Mesothelial cell of epicardium (in vitro differentiated cells): ENCODE results near the gene ADAMTS16. TPM values are rescaled to one million over a fixed set of nuclear protein-coding genes. Genes with fewer than 3 reads are reported as not detected.

Experiments used
- DNase-seq, 2 experiments: peaks; one replicate each; pipeline ENCODE4 v3.0.0; 2021; ENCODE audit warnings: low spot score in 2 of 2; ENCODE audit not compliant: unreplicated experiment in 2 of 2
- H3K27ac Mint-ChIP-seq: 2 replicates; pipeline ENCODE4 v1.8.0; 2021; ENCODE audit warnings: mixed read lengths
- H3K27me3 Mint-ChIP-seq: 2 replicates; pipeline ENCODE4 v1.8.0; 2021; ENCODE audit warnings: low read depth, mixed read lengths
- H3K36me3 Mint-ChIP-seq: 2 replicates; pipeline ENCODE4 v1.8.0; 2021; ENCODE audit warnings: mixed read lengths
- H3K4me1 Mint-ChIP-seq: 2 replicates; pipeline ENCODE4 v1.8.0; 2021; ENCODE audit warnings: mixed read lengths
- H3K4me3 Mint-ChIP-seq: 2 replicates; pipeline ENCODE4 v1.8.0; 2021; ENCODE audit warnings: mild to moderate bottlenecking, moderate library complexity, mixed read lengths
- H3K9me3 Mint-ChIP-seq: 2 replicates; pipeline ENCODE4 v1.8.0; 2021; ENCODE audit warnings: mixed read lengths
- total RNA-seq: library from RNA; stranded (reverse); gene quantifications from 3 replicates; pipeline ENCODE4 v1.2.1, GENCODE V29; 2021
- TF ChIP-seq, protein P1 (sequence below): fragments of 200-600 bp; sonication (generic); IDR thresholded peaks from one replicate; pipeline ENCODE4 v1.5.0; 2021; ENCODE audit warnings: antibody characterized with exemption; ENCODE audit not compliant: unreplicated experiment

Gene ADAMTS16
- total RNA-seq, 1 donor from 2014 or later, result 24.3 TPM

- Mint-ChIP-seq H3K27ac (peak overlapping the region; percentile 4), H3K36me3 (peaks cover 2% of the 10 kb centered on the region), H3K27me3 (no peaks in the 10 kb centered on the region), H3K4me1 (peaks cover 43% of the 10 kb centered on the region), H3K9me3 (no peaks in the 10 kb centered on the region), H3K4me3 (no peak overlapping the region)
- TF ChIP-seq, protein P1, sequence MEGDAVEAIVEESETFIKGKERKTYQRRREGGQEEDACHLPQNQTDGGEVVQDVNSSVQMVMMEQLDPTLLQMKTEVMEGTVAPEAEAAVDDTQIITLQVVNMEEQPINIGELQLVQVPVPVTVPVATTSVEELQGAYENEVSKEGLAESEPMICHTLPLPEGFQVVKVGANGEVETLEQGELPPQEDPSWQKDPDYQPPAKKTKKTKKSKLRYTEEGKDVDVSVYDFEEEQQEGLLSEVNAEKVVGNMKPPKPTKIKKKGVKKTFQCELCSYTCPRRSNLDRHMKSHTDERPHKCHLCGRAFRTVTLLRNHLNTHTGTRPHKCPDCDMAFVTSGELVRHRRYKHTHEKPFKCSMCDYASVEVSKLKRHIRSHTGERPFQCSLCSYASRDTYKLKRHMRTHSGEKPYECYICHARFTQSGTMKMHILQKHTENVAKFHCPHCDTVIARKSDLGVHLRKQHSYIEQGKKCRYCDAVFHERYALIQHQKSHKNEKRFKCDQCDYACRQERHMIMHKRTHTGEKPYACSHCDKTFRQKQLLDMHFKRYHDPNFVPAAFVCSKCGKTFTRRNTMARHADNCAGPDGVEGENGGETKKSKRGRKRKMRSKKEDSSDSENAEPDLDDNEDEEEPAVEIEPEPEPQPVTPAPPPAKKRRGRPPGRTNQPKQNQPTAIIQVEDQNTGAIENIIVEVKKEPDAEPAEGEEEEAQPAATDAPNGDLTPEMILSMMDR, result no peak
- DNase-seq, result no peak
Observed at GRCh38 chr5:5181650-5182324, 41.7 kb downstream of the ADAMTS16 start.

- peaks cover 5% of the 10 kb centered on the region for H3K36me3 Mint-ChIP-seq
- H3K27ac Mint-ChIP-seq, result peak overlapping the region; percentile 30
- no peak overlapping the region for H3K4me3 Mint-ChIP-seq
- H3K9me3 Mint-ChIP-seq, result no peaks in the 10 kb centered on the region
- no peak for DNase-seq
- TF ChIP-seq, protein P1, result no peak
- no peaks in the 10 kb centered on the region for H3K27me3 Mint-ChIP-seq
- H3K4me1 Mint-ChIP-seq, result peaks cover 34% of the 10 kb centered on the region
Observed at GRCh38 chr5:5182508-5183188, 42.5 kb downstream of the ADAMTS16 start.

DNA sequence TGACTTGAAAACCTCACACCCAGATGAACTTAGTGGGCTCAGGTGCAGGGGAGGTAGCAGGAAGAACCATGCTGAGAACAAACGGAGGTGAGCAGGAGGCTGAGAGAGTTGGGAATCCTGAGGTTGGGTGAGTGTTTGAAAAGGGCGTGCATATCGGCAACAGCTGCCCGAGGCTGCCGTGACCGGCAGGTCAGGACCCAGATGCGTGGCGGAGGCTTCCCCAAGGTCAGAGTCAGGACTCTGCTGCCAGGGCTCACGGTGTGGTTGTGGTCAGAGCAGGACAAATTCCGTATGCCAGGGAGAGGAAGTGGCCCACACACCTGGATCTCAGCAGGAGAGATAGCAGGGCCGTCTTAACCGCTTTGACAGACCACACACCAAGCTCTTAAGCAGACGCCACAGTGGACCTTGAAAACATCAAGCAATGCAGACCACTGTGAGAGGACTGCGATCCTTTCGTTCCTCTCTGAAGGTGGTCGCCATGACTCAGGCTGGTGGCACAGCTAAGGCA is 43.1 kb downstream of the ADAMTS16 start:
- peaks cover 29% of the 10 kb centered on the region for H3K4me1 Mint-ChIP-seq
- peaks cover 5% of the 10 kb centered on the region for H3K36me3 Mint-ChIP-seq
- TF ChIP-seq, protein P1, result no peak
- DNase-seq, result no peak
- H3K9me3 Mint-ChIP-seq, result no peaks in the 10 kb centered on the region
- no peaks in the 10 kb centered on the region for H3K27me3 Mint-ChIP-seq
- H3K4me3 Mint-ChIP-seq, result no peak overlapping the region
- H3K27ac Mint-ChIP-seq, result peak overlapping the region; percentile 30

DNA sequence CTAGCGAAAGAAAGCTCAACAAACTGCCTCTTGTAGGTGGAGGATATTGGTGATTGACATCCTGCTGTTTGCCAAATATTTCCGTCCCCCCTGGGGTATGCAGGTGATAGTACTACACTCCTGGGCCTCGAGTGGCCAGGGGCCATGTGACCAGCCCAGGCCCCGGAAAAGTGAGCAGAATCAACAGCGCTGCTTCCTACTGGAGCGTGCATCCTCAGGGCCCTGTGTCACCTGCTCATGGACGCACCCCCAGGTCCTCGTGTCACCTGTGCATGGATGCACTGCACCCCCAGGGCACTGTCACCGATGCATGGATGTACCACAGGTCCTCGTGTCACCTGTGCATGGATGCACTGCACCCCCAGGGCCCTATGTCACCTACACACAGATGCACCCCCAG is 43.8 kb downstream of the ADAMTS16 start:
- Mint-ChIP-seq H3K4me1 (peaks cover 28% of the 10 kb centered on the region), H3K36me3 (peaks cover 5% of the 10 kb centered on the region), H3K27ac (no peak overlapping the region), H3K9me3 (no peaks in the 10 kb centered on the region), H3K4me3 (no peak overlapping the region), H3K27me3 (no peaks in the 10 kb centered on the region)
- TF ChIP-seq, protein P1, result no peak
- no peak for DNase-seq

DNA sequence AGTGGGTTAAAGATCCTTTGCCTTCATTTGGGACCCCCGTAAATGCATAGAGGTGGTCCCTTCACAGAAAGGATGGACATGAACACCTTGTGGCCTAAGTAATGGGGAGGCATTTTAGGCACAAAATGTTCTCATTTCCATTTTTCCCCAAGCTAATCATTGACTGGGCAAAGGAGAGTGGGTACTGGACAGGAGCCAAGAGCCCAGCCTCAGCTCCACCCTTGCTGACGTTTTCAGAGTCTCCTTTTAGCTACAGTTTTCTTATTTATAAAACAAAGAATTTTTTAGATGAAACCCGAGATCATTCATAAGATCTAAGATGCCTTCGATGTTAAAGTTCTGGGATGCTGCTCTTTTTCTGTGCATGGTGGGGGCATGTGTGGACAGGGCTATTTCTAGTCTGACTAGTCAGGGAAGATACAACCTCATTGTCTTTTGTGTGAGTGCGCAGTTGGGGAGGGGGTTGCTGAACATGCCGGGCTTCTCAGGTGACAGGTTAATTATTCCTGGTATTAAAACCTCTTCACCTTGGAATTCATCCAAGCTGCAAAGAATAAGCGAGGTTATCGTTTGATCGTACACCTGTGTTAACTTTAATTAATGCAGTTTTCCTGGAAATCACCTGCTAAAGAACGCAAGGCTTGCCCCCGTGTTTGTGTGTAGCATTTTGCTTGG is 48.4 kb downstream of the ADAMTS16 start:
- TF ChIP-seq, protein P1, result no peak
- H3K36me3 Mint-ChIP-seq, result peaks cover 12% of the 10 kb centered on the region
- H3K27ac Mint-ChIP-seq, result peak overlapping the region; percentile 3
- H3K27me3 Mint-ChIP-seq, result no peaks in the 10 kb centered on the region
- no peak overlapping the region for H3K4me3 Mint-ChIP-seq
- no peak for DNase-seq
- peaks cover 6% of the 10 kb centered on the region for H3K4me1 Mint-ChIP-seq
- no peaks in the 10 kb centered on the region for H3K9me3 Mint-ChIP-seq
